ENCODE data around the gene IMPG2.

IMPG2 gene

GRCh38 chr3:101240719-101241399 lies 79.5 kb downstream of the IMPG2 start:
- no peak for DNase-seq (ENCODE audit: low spot score)

GRCh38 chr3:101235048-101235447 lies 85.3 kb downstream of the IMPG2 start:
- no peak for DNase-seq (ENCODE audit: low spot score)

DNA sequence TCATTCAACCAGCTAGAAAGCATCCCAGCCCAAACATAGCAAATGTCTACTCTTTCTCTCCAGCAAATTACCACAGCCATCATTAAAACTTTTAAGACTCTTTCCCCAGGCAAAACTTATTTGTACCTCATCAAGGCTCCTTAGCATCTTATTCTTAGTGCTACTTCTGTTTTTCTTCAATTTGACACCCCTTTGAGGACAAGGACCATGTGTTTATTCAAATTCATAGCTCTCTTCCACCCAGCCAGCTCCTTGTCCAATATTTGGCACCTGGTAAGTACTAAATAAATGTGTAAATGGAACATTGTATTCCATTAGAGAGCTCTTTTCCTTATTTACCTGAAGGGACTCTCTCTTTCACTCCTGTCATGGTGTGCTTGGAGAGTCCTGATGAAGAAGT lies 89.8 kb downstream of the IMPG2 start:
- DNase-seq (ENCODE audit: low spot score) = no peak

- no peak for DNase-seq (ENCODE audit: low spot score)
These were observed 90.7 kb downstream of the IMPG2 start for GRCh38 chr3:101229681-101230080.

- no peak for DNase-seq (ENCODE audit: low spot score)
These were observed 91.9 kb downstream of the IMPG2 start for GRCh38 chr3:101228441-101228840.

GRCh38 chr3:101224739-101225138 lies 95.6 kb downstream of the IMPG2 start:
- no peak for DNase-seq (ENCODE audit: low spot score)

DNA sequence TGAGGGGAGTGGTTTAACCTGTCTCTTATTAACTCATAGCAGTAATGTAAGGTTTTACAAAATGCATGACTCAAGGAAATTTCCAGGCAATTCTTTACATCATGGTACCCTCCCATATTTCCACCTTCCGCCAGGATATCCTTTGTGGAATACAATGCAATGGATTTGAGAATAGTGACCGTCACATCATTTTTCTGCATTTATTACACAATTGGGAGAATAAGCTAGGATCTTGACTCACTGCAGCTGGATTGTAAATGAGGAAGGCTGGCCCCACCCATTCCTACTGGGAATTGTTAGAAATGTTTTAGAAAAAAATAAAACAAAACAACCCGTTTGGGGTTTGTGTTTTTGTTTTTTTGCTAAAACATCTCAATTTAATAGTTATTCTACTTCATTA lies 97.4 kb downstream of the IMPG2 start:
- no peak for DNase-seq (ENCODE audit: low spot score)

DNA sequence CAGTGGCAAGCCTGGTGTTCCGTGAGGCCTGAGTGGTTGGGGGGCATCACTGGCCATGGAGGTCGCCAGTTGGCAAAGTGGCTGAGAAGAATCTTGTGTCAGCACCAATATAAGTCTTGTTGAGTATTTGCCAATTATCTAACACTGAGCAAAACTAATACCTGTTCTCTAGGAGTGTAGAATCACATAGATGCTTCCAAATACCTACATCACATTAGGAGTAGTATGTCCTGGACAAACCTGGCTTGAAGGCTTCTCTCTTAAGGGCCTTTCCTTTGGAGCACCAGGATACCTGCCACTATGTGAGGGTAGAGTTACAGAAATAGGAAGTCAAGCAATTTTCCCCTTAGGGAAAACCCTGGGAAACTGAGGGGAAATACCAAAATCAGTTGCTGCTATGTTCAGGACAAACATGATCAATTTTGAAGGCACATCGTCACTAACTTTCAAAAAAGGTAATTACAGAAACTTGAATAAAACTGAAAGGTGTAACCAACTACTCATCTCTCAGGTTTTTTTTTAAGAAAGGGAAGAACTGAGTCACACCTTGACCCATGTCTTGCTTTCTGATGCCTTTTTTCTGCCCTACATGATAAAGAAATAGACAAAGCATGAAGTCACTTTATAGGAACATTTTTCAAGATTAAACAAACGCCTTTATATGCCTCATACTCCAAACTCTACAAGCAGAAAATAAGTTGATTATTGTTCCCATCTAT lies 100.4 kb downstream of the IMPG2 start:
- no peak for DNase-seq (ENCODE audit: low spot score)

DNA sequence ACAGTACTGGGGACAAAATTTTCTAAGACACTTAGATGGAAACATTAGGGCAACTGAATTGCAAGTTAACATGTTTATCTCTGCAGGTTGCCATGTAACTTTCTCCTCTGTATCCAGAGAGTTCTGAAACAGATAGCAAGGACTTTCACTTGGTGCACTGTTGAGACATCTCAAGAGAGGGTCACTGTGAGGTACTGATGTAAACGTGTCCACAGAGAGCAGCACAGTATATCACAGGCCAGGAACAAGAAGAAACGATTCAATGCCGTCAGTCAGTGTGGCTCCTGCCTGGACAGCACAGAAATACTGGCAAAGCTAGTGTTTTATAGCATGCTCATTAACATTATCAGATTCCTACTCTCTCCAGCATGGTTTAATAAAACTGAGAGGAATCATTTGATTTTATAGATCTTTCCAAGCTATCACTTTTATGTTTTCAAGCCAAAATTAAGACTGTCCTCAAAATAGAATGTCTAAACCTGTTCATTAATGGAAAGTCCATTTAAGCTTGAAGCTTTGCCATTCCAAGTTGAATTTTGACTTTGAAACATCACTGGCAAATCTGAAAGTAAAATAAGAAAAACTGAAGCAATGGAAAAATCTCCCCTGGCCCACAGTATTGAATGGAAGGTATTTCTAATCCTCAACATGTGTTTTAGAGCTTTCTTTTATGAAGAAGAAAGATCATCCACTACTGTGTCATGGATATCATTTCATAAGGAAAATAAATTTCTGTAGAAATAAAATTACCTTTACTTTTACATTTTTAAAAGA lies 102.7 kb downstream of the IMPG2 start:
- DNase-seq (ENCODE audit: low spot score) = no peak

- no peak for DNase-seq (ENCODE audit: low spot score)
These were observed 103.5 kb downstream of the IMPG2 start for GRCh38 chr3:101216710-101217465.

DNA sequence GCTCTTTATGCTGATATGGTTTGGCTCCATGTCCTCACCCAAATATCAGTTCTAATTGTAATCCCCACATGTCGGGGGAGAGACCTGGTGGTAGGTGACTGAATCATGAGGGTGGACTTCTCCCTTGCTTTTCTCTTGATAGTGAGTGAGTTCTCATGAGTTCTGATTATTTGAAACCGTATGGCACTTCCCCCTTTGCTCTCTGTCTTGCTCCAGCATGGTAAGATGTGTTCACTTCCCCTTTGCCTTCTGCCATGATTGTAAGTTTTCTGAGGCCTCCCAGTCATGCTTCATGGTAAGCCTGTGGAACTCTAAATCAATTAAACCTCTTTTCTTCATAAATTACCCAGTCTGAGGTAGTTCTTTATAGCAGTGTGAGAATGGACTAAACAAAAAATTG lies 107.6 kb downstream of the IMPG2 start:
- DNase-seq (ENCODE audit: low spot score) = no peak

GRCh38 chr3:101204246-101204645 lies 116.1 kb downstream of the IMPG2 start:
- DNase-seq (ENCODE audit: low spot score) = no peak

GRCh38 chr3:101203411-101203810 lies 117.0 kb downstream of the IMPG2 start:
- no peak for DNase-seq (ENCODE audit: low spot score)

DNA sequence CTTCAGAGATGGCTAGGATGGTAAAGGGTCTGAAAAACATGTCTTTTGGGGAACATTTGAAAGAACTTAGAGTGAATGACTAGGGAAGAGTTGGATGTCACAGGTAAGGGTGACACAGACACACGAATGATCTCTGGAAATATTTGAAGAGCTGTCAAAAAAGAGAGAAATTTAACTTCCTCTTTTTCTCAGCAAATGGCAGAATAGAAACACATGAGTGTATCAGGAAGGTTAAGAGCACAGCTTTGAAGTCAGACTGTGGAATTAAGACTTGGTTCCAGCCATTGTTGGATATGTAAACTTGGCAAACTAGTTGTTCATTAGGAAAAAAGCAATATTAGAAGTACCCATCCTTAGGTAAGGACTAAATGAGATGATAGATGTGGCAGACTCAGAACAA lies 117.7 kb downstream of the IMPG2 start:
- DNase-seq (ENCODE audit: low spot score) = no peak

- DNase-seq (ENCODE audit: low spot score) = no peak
These were observed 119.9 kb downstream of the IMPG2 start for GRCh38 chr3:101200461-101200860.

- no peak for DNase-seq (ENCODE audit: low spot score)
These were observed 124.2 kb downstream of the IMPG2 start for GRCh38 chr3:101195951-101196713.

- no peak for DNase-seq (ENCODE audit: low spot score)
These were observed 126.0 kb downstream of the IMPG2 start for GRCh38 chr3:101194392-101194791.

- no peak for DNase-seq (ENCODE audit: low spot score)
These were observed 126.4 kb downstream of the IMPG2 start for GRCh38 chr3:101193957-101194356.

DNA sequence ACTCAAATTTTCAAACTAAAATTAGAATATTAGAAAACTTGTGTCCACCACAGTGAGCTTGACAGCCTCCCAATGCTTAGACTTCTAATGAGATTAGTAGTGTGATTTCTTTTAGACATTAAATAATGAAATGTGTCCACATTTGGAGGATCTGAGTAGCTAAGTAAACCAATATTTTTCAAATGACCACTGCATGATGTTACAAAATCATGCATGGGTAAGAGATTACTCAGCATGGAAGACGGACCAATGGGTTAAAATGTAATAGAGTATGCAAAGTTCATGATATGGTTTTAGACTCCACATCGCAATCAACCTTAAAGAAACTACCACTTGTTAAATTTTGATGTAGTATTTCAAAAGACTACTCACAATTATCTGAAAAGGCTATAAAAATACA lies 130.6 kb downstream of the IMPG2 start:
- no peak for DNase-seq (ENCODE audit: low spot score)

- DNase-seq (ENCODE audit: low spot score) = no peak
These were observed 131.2 kb downstream of the IMPG2 start for GRCh38 chr3:101189176-101189575.

DNA sequence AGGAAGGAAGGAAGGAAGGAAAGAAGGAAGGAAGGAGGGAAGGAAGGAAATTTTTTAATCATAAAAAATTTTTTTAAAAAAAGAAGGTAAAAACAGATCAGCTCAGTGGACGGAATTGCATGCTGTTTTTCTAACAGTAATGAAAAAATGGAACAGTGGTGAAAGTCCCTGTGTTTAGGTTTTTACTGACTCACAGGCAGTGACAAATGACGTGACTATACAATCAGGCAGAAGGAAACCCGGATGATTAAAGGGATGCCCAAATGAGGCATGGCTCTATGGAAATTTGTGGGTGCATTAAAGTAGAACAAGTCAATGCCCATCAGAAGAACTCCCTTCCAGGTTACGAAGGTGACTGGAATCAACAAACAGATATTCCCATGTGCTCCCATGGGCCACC lies 135.0 kb downstream of the IMPG2 start:
- no peak for DNase-seq (ENCODE audit: low spot score)

GRCh38 chr3:101184111-101184510 lies 136.3 kb downstream of the IMPG2 start:
- DNase-seq (ENCODE audit: low spot score) = no peak
